CD4-positive, alpha-beta T cell treated with Interleukin-4 for 1 hour (primary cell): ENCODE data around the gene FILIP1.
"Not testable (repeated sequence)": the region's sequence is repeated elsewhere in the genome, so short reads cannot be mapped to it uniquely, and the experiment has no call there.

Source experiments
- DNase-seq, 2 donors: peaks; one replicate each; pipeline ENCODE4 v3.0.0-alpha.2; 2020 to 2022

Gene FILIP1

DNA sequence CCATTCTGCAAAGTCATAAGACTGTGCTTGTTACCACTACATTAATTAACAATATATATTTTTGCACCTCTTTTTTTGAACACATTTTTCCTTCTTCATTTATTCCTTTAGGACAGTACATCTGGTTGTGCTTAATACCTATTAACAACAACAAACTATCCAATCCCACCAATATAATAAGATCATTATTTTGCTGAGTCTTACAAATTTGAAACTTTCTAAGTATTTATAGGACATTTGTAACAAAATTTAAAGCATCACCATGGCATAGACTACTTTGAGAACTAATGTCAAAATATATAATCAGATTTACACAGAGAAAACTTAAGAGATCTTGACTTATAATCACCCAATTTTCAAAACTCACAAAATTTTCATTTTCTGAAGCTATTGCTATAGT, 47.9 kb downstream of the FILIP1 start:
- no peak for DNase-seq

- DNase-seq = no peak
These were observed 48.7 kb downstream of the FILIP1 start for GRCh38 chr6:75444899-75445298.

DNA sequence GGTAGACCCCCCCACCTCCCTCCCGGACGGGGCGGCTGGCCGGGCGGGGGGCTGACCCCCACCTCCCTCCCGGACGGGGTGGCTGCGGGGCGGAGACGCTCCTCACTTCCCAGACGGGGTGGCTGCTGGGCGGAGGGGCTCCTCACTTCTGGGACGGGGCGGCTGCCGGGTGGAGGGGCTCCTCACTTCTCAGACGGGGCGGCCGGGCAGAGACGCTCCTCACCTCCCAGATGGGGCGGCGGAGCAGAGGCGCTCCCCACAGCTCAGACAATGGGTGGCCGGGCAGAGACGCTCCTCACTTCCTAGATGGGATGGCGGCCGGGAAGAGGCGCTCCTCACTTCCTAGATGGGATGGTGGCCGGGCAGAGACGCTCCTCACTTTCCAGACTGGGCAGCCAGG, 51.7 kb downstream of the FILIP1 start:
- DNase-seq = not testable (repeated sequence)

- DNase-seq = not testable (repeated sequence)
These were observed 52.1 kb downstream of the FILIP1 start for GRCh38 chr6:75441479-75441878.

- no peak for DNase-seq
These were observed 55.0 kb downstream of the FILIP1 start for GRCh38 chr6:75438442-75439116.

DNA sequence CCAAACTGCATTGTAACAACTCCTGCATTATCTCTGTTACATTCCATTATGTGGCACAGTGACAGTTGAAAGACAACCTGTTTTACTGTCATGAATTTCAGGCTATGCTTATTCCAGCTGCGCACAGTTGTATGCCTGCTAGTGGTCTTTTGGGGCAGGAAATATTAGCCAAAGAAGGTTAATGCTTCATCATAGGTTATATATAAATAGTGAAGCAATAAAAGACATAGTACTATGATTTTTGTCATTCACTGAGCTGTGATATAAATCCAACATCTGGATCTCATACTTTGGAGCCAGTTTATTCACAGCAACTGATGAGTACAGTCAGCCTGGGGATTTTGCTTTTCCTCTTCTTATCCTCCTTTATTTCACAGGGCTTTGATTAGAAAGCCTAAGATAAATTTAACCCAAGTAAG, 55.6 kb downstream of the FILIP1 start:
- no peak for DNase-seq

DNA sequence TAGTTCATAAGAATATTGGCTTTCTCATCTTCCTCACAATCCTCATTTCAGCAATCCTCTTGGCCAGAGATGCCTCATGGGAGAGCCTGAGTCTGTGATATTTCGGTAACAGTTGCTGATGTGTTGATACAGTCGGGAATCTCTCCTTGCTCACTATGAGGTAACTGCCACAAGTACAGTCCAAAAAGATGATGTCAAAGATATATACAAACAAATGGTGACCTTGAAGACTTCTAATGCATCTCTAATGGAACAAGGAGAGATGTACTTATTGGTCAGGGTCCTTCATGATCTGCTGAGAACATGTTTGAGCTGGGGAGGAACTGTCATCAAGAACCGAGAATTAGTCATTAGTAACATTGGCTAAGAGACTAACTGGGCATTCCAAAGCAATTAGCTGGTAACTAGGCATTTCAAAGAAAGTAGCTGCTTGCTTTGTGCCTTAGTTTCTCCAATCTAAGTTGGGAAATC, 56.1 kb downstream of the FILIP1 start:
- DNase-seq = no peak

DNA sequence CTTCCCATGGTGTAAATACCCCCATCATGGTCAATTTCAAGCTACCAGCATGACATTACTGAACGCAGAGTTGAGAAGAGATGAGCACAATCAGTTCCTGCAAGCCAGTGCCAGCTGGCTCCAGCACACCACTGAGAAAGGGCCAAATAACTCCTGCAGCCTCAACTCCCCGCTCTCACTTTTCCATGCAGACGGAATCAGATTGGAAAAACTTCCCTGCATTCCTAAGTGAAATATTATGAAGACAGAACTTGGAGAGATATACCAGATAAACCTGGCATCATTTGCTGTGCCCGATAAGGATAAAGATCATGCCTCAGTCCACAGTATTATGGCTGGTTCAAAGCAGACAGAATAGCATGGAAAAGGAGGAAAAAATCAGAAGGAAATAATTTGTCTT, 56.7 kb downstream of the FILIP1 start:
- no peak for DNase-seq

- DNase-seq = not testable (repeated sequence)
These were observed 60.8 kb downstream of the FILIP1 start for GRCh38 chr6:75432809-75433208.

GRCh38 chr6:75431379-75431778, 62.2 kb downstream of the FILIP1 start:
- no peak for DNase-seq

- no peak for DNase-seq
These were observed 62.8 kb downstream of the FILIP1 start for GRCh38 chr6:75430631-75431325.

DNA sequence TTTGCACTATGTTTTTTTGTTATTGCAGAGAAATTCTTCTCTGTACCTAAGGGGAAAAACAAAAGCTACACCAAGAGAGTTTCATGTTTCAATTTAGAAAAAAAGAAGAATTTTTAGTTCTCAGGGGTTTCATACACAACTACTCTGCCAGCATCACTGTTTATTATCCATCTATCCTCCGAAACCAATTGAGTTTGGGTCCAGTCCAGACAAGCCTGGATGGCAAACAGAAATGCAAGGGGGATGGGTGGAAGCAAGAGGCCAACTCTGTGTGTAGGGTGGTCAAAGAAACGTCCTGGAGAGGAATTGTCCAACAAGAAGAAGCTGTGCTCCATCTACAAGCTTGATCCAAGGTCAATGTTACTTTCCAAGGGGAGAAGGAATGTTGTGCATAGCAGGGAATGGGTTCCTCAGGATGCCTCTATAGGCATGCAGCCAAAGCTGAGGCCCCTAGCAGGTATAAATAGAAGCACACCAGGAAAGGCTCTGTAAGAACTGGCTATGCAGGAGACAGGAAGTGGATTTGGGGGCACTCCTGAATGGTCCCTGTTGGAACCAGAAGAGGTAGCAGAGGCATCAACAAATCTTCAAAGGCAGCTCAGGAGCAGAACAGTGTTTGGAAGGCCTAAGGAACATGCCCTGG, 64.4 kb downstream of the FILIP1 start:
- DNase-seq = no peak

- DNase-seq = no peak
These were observed 65.4 kb downstream of the FILIP1 start for GRCh38 chr6:75428204-75428603.

DNA sequence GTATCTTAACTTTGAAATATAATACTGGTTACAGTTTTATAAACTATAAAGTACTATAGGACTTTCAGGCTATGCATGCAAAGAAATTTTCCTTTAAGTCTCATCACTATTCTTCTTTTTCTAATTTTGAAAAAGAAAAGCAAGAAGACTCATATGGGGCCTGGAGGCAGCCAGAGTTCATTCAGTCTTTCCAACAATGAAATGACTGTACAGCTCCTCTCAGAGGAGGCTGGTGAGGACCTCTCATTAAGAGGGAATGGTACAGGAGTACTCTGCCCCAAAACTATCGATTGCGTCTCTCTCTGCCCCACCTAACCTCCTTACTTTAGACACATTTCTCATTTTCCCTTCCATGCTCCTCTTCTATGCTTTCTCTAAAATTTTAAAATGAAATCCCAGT, 66.3 kb downstream of the FILIP1 start:
- DNase-seq = no peak

- no peak for DNase-seq
These were observed 68.7 kb downstream of the FILIP1 start for GRCh38 chr6:75424618-75425548.

DNA sequence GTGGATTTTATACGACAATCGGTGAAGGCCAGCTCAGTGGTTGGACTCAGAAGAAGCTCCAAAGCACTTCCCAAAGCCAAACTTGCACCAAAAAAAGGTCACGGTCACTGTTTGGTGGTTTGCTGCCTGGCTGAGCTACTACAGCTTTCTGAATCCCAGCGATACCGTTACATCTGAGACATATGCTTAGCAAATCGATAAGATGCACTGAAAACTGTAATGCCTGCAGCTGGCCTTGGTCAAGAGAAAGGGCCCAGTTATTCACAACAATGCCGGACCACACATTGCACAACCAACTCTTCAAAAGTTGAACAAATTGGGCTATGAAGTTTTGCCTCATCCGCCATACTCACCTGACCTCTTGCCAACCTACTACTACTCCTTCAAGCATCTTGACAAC, 70.2 kb downstream of the FILIP1 start:
- no peak for DNase-seq

DNA sequence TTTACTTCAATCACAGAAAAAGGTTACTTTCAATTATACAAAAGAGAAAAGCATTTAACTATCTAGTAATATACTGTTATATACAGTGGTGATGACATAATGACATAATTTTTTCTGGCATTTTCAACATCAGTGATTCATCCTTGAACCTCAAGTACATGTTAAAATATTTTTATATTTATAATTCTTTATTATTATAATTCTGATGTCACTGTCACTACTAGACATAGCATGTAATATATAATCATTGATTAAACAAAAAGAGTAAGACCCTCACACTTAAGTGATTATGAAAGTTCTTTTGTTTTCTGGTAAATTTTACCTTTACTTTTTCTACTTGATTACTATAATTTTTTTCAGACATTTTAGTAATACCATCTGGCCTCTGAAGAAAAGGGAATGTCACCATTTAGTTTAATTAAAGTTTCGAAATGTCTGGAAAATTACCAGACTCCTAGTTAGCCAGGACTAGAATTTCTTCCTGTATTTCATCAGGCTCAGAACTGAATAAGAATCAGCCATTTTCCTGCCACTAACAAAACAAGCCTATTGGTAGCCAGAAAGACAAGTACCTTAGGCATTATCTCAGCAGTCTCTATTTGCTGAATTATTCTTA, 71.5 kb downstream of the FILIP1 start:
- no peak for DNase-seq

DNA sequence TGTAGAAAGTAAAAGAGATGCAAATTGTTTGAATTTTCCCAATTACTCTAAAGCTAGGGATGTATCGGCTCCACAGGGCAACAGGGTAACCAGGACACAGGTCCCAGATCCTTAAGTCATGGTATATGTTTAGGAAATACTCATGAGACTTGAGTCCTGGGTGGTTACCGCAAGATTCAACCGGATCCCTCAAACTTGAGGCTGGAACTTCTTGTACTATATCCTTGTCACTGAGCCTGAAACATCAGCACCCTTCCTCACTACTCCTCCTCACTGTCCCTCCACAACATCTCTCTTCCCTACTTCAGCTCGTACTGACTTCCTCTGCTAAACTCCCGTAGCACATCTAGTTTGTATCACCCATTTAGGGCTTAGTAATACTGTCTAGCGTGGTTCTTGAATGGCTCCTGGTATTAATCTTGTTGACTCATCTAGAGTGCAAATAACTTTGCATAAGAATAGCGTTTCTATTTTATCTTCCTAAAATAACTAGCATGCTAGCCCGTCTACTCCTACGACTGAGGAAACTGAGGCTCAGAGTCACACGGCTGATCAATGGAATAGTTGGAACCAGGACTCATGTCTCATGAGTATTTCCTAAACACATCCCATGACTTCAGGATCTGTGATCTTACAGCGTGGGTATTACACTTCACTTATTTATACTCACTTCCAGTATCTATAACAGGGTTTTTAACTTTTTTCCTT, 72.1 kb downstream of the FILIP1 start:
- no peak for DNase-seq

DNA sequence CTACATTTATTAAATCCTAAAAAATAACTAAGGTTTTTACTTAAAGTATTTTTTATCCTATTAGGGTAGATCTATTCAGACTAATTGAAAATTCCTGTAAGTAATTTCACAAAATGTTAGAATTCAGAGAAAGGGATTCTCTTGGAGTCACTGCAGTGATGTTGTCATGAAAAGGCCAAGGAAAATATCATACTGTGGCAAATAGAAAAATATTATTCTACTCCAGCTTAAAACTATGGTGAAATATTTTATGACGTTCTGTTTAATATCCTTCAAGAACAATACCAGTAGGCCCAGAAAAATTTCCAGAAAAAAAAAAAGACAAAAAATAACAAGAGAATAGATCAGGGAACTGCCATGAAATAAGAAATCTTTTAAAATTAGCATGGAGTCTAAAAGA, 73.6 kb downstream of the FILIP1 start:
- no peak for DNase-seq

GRCh38 chr6:75419416-75419815, 74.2 kb downstream of the FILIP1 start:
- no peak for DNase-seq

- DNase-seq = no peak
These were observed 75.4 kb downstream of the FILIP1 start for GRCh38 chr6:75418233-75418632.

DNA sequence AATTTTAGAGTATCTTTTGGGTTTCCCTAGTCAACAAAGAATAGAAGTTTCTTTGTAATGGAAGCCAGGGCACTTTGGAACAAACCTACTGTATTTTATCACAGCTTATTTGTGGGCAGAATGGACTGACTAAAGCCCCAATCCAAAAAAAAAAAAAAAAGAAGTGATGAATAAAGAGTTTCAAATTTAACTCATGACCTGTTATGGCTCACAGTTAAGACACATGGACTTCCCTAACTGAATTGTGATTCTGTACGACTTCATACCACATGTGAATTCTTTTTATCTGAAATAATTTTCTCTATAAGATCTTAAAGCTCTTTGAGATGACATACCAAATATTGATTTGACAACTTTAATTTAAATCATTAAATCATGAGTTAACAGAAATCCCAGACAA, 77.2 kb downstream of the FILIP1 start:
- no peak for DNase-seq
